Peyer's patch (tissue), 4 donors: ENCODE data around the gene ITGB5.

Experiments
- POLR2A ChIP-seq, 2 donors: fragments of 450-650 bp; IDR thresholded peaks; one replicate each; pipeline ENCODE4 v1.5.1; 2017; ENCODE audit warnings: antibody characterized with exemption in 2 of 2, mild to moderate bottlenecking in 2 of 2, moderate library complexity in 2 of 2
- TF ChIP-seq, protein P1 (sequence below), 6 experiments: fragments of 450-650 bp in 4 of 6; fragments of 200-600 bp in 2 of 6; sonication (generic) in 1 of 6; IDR thresholded peaks; one replicate each; pipeline ENCODE4 v1.5.1; 2017 to 2019; ENCODE audit warnings: antibody characterized with exemption in 6 of 6, mild to moderate bottlenecking in 3 of 6, moderate library complexity in 1 of 6

DNA sequence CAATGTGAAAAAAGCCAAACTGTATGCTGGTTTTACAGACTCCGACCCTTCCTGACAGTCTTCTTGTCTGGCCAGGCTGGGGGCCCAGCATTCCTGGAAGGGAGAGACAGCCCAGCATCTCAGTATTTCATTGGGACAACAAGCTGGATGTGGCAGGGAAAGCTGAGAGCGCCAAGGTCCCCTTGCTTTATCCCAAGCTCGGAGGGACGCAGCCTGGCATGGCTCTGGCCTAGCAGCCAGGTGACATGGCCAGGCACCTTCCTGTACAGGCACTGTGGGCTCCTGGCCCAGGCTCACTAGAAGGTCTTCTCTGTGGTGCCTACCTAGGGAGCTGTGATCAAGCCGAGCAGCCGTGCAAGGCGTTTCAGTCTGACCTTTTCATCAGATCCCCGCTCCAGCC lies 124.0 kb downstream of the ITGB5 start:
- TF ChIP-seq, protein P1, sequence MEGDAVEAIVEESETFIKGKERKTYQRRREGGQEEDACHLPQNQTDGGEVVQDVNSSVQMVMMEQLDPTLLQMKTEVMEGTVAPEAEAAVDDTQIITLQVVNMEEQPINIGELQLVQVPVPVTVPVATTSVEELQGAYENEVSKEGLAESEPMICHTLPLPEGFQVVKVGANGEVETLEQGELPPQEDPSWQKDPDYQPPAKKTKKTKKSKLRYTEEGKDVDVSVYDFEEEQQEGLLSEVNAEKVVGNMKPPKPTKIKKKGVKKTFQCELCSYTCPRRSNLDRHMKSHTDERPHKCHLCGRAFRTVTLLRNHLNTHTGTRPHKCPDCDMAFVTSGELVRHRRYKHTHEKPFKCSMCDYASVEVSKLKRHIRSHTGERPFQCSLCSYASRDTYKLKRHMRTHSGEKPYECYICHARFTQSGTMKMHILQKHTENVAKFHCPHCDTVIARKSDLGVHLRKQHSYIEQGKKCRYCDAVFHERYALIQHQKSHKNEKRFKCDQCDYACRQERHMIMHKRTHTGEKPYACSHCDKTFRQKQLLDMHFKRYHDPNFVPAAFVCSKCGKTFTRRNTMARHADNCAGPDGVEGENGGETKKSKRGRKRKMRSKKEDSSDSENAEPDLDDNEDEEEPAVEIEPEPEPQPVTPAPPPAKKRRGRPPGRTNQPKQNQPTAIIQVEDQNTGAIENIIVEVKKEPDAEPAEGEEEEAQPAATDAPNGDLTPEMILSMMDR (IDR thresholded peaks at IDR 0.05) = no peak
- TF ChIP-seq POLR2A (IDR thresholded peaks at IDR 0.05) = no peak
